Measurements from ENCODE around the gene AKT1.
"Not testable (repeated sequence)": the region's sequence is repeated elsewhere in the genome, so short reads cannot be mapped to it uniquely, and the experiment has no call there.

Gene AKT1

GRCh38 chr14:104794993-104795780 is at the start of gene AKT1:
TSS of gene AKT1 (minus strand) at chr14:104795748. CDS start at chr14:104792643, 3,105 bp downstream.
- no peak for FAIRE-seq

GRCh38 chr14:104845033-104845666 is 49.6 kb upstream of the AKT1 start:
- no peak for FAIRE-seq

- no peak for FAIRE-seq
These were observed 48.9 kb upstream of the AKT1 start for GRCh38 chr14:104844306-104845032.

- FAIRE-seq = no peak
These were observed 48.1 kb upstream of the AKT1 start for GRCh38 chr14:104843442-104844305.

GRCh38 chr14:104843006-104843405 is 47.5 kb upstream of the AKT1 start:
- no peak for FAIRE-seq

GRCh38 chr14:104841730-104842129 is 46.2 kb upstream of the AKT1 start:
- no peak for FAIRE-seq

GRCh38 chr14:104836171-104836935 is 40.8 kb upstream of the AKT1 start:
- FAIRE-seq = not testable (repeated sequence)

- no peak for FAIRE-seq
These were observed 35.2 kb upstream of the AKT1 start for GRCh38 chr14:104830781-104831180.

GRCh38 chr14:104827177-104828055 is 31.9 kb upstream of the AKT1 start:
- FAIRE-seq = no peak

- no peak for FAIRE-seq
These were observed 31.3 kb upstream of the AKT1 start for GRCh38 chr14:104826861-104827176.

GRCh38 chr14:104826189-104826860 is 30.8 kb upstream of the AKT1 start:
- no peak for FAIRE-seq

GRCh38 chr14:104824353-104824997 is 28.9 kb upstream of the AKT1 start:
- no peak for FAIRE-seq

- FAIRE-seq = no peak
These were observed 27.5 kb upstream of the AKT1 start for GRCh38 chr14:104822821-104823615.

GRCh38 chr14:104821971-104822608 is 26.5 kb upstream of the AKT1 start:
- no peak for FAIRE-seq

- FAIRE-seq = no peak
These were observed 25.8 kb upstream of the AKT1 start for GRCh38 chr14:104821229-104821945.

- FAIRE-seq = no peak
These were observed 25.2 kb upstream of the AKT1 start for GRCh38 chr14:104820669-104821228.

- FAIRE-seq = no peak
These were observed 23.8 kb upstream of the AKT1 start for GRCh38 chr14:104819361-104819781.

All from endometrium (tissue), 2 donors.